Loucy (cell line): ENCODE measurements around the gene PNPT1.

Experiments
- H2AFZ ChIP-seq: fragments of 200-600 bp; sonication (generic); 2 replicates; pipeline ENCODE4 v1.6.0; 2016; ENCODE audit warnings: antibody characterized with exemption, mild to moderate bottlenecking, low read length, moderate library complexity
- H3F3A ChIP-seq: fragments of 200-600 bp; 2 replicates; pipeline ENCODE4 v1.6.0; 2016; ENCODE audit warnings: antibody characterized with exemption, low read depth, mild to moderate bottlenecking
- H3K27me3 ChIP-seq: fragments of 200-600 bp; sonication (generic); 2 replicates; pipeline ENCODE4 v1.6.1; 2014; ENCODE audit warnings: low read length, mild to moderate bottlenecking; ENCODE audit not compliant: insufficient read depth, poor library complexity, severe bottlenecking
- H3K36me3 ChIP-seq: fragments of 200-600 bp; sonication (generic); 2 replicates; pipeline ENCODE4 v1.6.1; 2016; ENCODE audit warnings: low read length; ENCODE audit not compliant: insufficient read depth
- H3K4me1 ChIP-seq: fragments of 200-600 bp; sonication (generic); 2 replicates; pipeline ENCODE4 v1.5.1; 2014; ENCODE audit warnings: low read length, mild to moderate bottlenecking; ENCODE audit not compliant: insufficient read depth, poor library complexity, severe bottlenecking
- H3K4me2 ChIP-seq: fragments of 200-600 bp; sonication (generic); 2 replicates; pipeline ENCODE4 v1.6.0; 2014; ENCODE audit warnings: antibody characterized with exemption, low read length, low read depth, mild to moderate bottlenecking; ENCODE audit not compliant: poor library complexity, severe bottlenecking
- H3K4me3 ChIP-seq: fragments of 200-600 bp; sonication (generic); 2 replicates; pipeline ENCODE4 v1.5.1; 2014; ENCODE audit warnings: low read length, mild to moderate bottlenecking, mixed read lengths; ENCODE audit not compliant: poor library complexity, severe bottlenecking
- H3K79me2 ChIP-seq: fragments of 200-600 bp; sonication (generic); 2 replicates; pipeline ENCODE4 v1.6.1; 2014; ENCODE audit warnings: low read length; ENCODE audit not compliant: insufficient read depth
- H3K9ac ChIP-seq: fragments of 200-600 bp; sonication (generic); 2 replicates; pipeline ENCODE4 v1.6.0; 2014; ENCODE audit warnings: mild to moderate bottlenecking, low read depth, low read length, moderate library complexity; ENCODE audit not compliant: poor library complexity, severe bottlenecking
- H3K9me2 ChIP-seq: fragments of 200-600 bp; sonication (generic); replicated peaks from 2 replicates; pipeline ENCODE4 v1.6.1; 2016; ENCODE audit warnings: low read depth, low read length, mixed read lengths
- H3K9me3 ChIP-seq: fragments of 200-600 bp; sonication (generic); 2 replicates; pipeline ENCODE4 v1.6.1; 2014; ENCODE audit warnings: mild to moderate bottlenecking, antibody characterized with exemption, low read length, low read depth; ENCODE audit not compliant: insufficient read depth
- H4K20me1 ChIP-seq: fragments of 200-600 bp; sonication (generic); 2 replicates; pipeline ENCODE4 v1.6.0; 2014; ENCODE audit warnings: antibody characterized with exemption, low read length, mild to moderate bottlenecking; ENCODE audit not compliant: insufficient read depth, poor library complexity, severe bottlenecking
- CTCF ChIP-seq: fragments of 200-600 bp; sonication (generic); conservative IDR thresholded peaks from 2 replicates; pipeline ENCODE4 v1.5.1; 2014; ENCODE audit warnings: mild to moderate bottlenecking, antibody characterized with exemption, low read length
- EZH2phosphoT487 ChIP-seq: fragments of 200-600 bp; IDR thresholded peaks from 2 replicates; pipeline ENCODE4 v1.6.1; 2018; ENCODE audit warnings: antibody characterized with exemption, mild to moderate bottlenecking, moderate library complexity, borderline replicate concordance

PNPT1 gene

GRCh38 chr2:55636831-55637230 is 56.8 kb downstream of the PNPT1 start:
- no peak overlapping the region for H3K4me2 ChIP-seq
- H4K20me1 ChIP-seq = no peaks in the 10 kb centered on the region
- H3K36me3 ChIP-seq = peaks cover 47% of the 10 kb centered on the region; the same call in 1 of the 2 replicates
- H3K79me2 ChIP-seq = no peaks in the 10 kb centered on the region
- no peaks in the 10 kb centered on the region for H3K27me3 ChIP-seq
- no peak overlapping the region for H3K4me3 ChIP-seq
- no peak for TF ChIP-seq EZH2phosphoT487
- TF ChIP-seq CTCF = no peak
- no peaks in the 10 kb centered on the region for H3F3A ChIP-seq
- no peaks in the 10 kb centered on the region for H3K4me1 ChIP-seq
- no peaks in the 10 kb centered on the region for H3K9me3 ChIP-seq
- H3K9ac ChIP-seq = no peak overlapping the region
- H3K9me2 ChIP-seq = no peaks in the 10 kb centered on the region
- no peak overlapping the region for H2AFZ ChIP-seq

- TF ChIP-seq CTCF (no peak), EZH2phosphoT487 (no peak)
- no peaks in the 10 kb centered on the region for H3K27me3 ChIP-seq
- H3K79me2 ChIP-seq = no peaks in the 10 kb centered on the region
- no peaks in the 10 kb centered on the region for H3K9me2 ChIP-seq
- peaks cover 13% of the 10 kb centered on the region; the same call in 1 of the 2 replicates for H3K36me3 ChIP-seq
- no peak overlapping the region for H3K4me2 ChIP-seq
- H3F3A ChIP-seq = no peaks in the 10 kb centered on the region
- no peaks in the 10 kb centered on the region for H3K9me3 ChIP-seq
- H3K9ac ChIP-seq = no peak overlapping the region
- H3K4me1 ChIP-seq = no peaks in the 10 kb centered on the region
- no peaks in the 10 kb centered on the region for H4K20me1 ChIP-seq
- no peak overlapping the region for H3K4me3 ChIP-seq
- no peak overlapping the region for H2AFZ ChIP-seq
Observed at GRCh38 chr2:55628931-55629330, 64.7 kb downstream of the PNPT1 start.

GRCh38 chr2:55627915-55628314 is 65.7 kb downstream of the PNPT1 start:
- Histone ChIP-seq H2AFZ (no peak overlapping the region), H3F3A (no peaks in the 10 kb centered on the region), H3K4me2 (no peak overlapping the region), H3K36me3 (0 out of 2 replicates have a peak, but pooled peaks cover 8% of the 10 kb centered on the region), H3K79me2 (no peaks in the 10 kb centered on the region), H3K9ac (no peak overlapping the region), H3K9me3 (no peaks in the 10 kb centered on the region), H3K4me1 (no peaks in the 10 kb centered on the region), H4K20me1 (no peaks in the 10 kb centered on the region), H3K4me3 (no peak overlapping the region), H3K27me3 (no peaks in the 10 kb centered on the region), H3K9me2 (no peaks in the 10 kb centered on the region)
- no peak for TF ChIP-seq CTCF
- no peak for TF ChIP-seq EZH2phosphoT487
